SK-N-SH (cell line): ENCODE measurements around the gene ST3GAL2. TPM values are rescaled to one million over a fixed set of nuclear protein-coding genes. Genes with fewer than 3 reads are reported as not detected.

Experiments used
- ELF1 ChIP-seq: IDR thresholded peaks from 2 replicates; pipeline ENCODE4 v1.4.0; 2012
- EZH2phosphoT487 ChIP-seq: fragments of 200-600 bp; sonication (generic); IDR thresholded peaks from 2 replicates; pipeline ENCODE4 v1.6.1; 2017; ENCODE audit warnings: low read depth, mixed run types, mild to moderate bottlenecking, antibody characterized with exemption, moderate library complexity, borderline replicate concordance
- MAX ChIP-seq: IDR thresholded peaks from 2 replicates; pipeline ENCODE4 v1.4.0; 2012; ENCODE audit warnings: low read depth
- NRF1 ChIP-seq: IDR thresholded peaks from 2 replicates; pipeline ENCODE4 v1.6.1; 2012; ENCODE audit warnings: low read depth, mild to moderate bottlenecking, low read length
- RAD21 ChIP-seq: IDR thresholded peaks from 2 replicates; pipeline ENCODE4 v1.6.1; 2012; ENCODE audit warnings: mild to moderate bottlenecking, low read length
- RCOR1 ChIP-seq: fragments of 150-350 bp; IDR thresholded peaks from 2 replicates; pipeline ENCODE4 v1.6.1; 2017; ENCODE audit warnings: antibody characterized with exemption, low read length
- REST ChIP-seq: IDR thresholded peaks from 2 replicates; pipeline ENCODE4 v1.6.1; 2012; ENCODE audit warnings: mild to moderate bottlenecking, low read depth, low read length, moderate library complexity
- RFX5 ChIP-seq: IDR thresholded peaks from 2 replicates; pipeline ENCODE4 v1.6.1; 2012; ENCODE audit warnings: mild to moderate bottlenecking, improper control_type of control experiment, low read length
- TCF12 ChIP-seq: IDR thresholded peaks from 2 replicates; pipeline ENCODE4 v1.4.0; 2012
- YY1 ChIP-seq: IDR thresholded peaks from 2 replicates; pipeline ENCODE4 v1.4.0; 2012; ENCODE audit warnings: low read depth, mild to moderate bottlenecking
- polyA plus RNA-seq, 3 experiments: library from polyadenylated mRNA; depleted of rRNA; stranded (reverse); fragments of >200 nt; gene quantifications; 2 replicates each; pipeline ENCODE4 v1.2.3, GENCODE V29; 2012
- TF ChIP-seq, protein P1 (sequence below): fragments of 150-350 bp; IDR thresholded peaks from 2 replicates; pipeline ENCODE4 v1.6.1; 2016; ENCODE audit warnings: mild to moderate bottlenecking, low read depth, low read length
- TF ChIP-seq, protein P2 (sequence below): IDR thresholded peaks from 2 replicates; pipeline ENCODE4 v1.4.0; 2012; ENCODE audit warnings: low read depth, borderline replicate concordance
- TF ChIP-seq, protein P3 (sequence below): IDR thresholded peaks from 2 replicates; pipeline ENCODE4 v1.4.0; 2012; ENCODE audit warnings: low read depth, borderline replicate concordance

ST3GAL2 gene
- polyA plus RNA-seq, 1 of the 3 experiments (the other 2 are of a cell fraction), result 19.9 TPM

DNA sequence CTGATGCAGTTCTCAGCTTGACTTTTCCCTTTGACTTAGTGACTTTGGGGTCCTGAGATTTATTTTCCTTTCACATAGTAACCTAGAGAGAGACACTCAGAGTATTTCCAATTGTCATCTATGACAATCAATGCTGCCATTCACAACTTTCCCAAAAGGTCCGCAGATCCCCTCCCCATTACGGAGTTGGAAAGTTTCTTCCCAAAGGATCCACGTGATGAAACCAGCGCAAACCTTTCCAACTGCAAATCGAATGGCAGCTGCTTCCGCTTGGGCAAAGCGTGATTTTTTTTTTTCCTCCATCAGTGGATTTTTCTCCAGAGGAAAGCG lies 15.0 kb upstream of the ST3GAL2 start (continued):
- no peak for TF ChIP-seq EZH2phosphoT487
- TF ChIP-seq RAD21, result no peak
- peak; percentile 44; the same call in 1 of the 2 replicates for TF ChIP-seq MAX
- TF ChIP-seq TCF12, result no peak; the same call in 1 of the 2 replicates
- no peak for TF ChIP-seq RCOR1
- TF ChIP-seq, protein P1, sequence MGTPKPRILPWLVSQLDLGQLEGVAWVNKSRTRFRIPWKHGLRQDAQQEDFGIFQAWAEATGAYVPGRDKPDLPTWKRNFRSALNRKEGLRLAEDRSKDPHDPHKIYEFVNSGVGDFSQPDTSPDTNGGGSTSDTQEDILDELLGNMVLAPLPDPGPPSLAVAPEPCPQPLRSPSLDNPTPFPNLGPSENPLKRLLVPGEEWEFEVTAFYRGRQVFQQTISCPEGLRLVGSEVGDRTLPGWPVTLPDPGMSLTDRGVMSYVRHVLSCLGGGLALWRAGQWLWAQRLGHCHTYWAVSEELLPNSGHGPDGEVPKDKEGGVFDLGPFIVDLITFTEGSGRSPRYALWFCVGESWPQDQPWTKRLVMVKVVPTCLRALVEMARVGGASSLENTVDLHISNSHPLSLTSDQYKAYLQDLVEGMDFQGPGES, result no peak
- TF ChIP-seq REST, result no peak
- TF ChIP-seq NRF1, result no peak
- TF ChIP-seq, protein P2, sequence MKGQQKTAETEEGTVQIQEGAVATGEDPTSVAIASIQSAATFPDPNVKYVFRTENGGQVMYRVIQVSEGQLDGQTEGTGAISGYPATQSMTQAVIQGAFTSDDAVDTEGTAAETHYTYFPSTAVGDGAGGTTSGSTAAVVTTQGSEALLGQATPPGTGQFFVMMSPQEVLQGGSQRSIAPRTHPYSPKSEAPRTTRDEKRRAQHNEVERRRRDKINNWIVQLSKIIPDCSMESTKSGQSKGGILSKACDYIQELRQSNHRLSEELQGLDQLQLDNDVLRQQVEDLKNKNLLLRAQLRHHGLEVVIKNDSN, result peak; percentile 72; the same call in 1 of the 2 replicates
- TF ChIP-seq, protein P3, sequence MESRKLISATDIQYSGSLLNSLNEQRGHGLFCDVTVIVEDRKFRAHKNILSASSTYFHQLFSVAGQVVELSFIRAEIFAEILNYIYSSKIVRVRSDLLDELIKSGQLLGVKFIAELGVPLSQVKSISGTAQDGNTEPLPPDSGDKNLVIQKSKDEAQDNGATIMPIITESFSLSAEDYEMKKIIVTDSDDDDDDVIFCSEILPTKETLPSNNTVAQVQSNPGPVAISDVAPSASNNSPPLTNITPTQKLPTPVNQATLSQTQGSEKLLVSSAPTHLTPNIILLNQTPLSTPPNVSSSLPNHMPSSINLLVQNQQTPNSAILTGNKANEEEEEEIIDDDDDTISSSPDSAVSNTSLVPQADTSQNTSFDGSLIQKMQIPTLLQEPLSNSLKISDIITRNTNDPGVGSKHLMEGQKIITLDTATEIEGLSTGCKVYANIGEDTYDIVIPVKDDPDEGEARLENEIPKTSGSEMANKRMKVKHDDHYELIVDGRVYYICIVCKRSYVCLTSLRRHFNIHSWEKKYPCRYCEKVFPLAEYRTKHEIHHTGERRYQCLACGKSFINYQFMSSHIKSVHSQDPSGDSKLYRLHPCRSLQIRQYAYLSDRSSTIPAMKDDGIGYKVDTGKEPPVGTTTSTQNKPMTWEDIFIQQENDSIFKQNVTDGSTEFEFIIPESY, result no peak
- TF ChIP-seq RFX5, result no peak
- TF ChIP-seq ELF1, result no peak; the same call in 1 of the 2 replicates
- 0 out of 2 replicates have a peak, but pooled peaks have one; percentile 42 for TF ChIP-seq YY1
